Keratinocyte (primary cell): Measurements from ENCODE around the gene LOXHD1. TPM values are rescaled to one million over a fixed set of nuclear protein-coding genes. Genes with fewer than 3 reads are reported as not detected.

Experiments used
- DNase-seq: peaks from one replicate; pipeline ENCODE4 v3.0.0-alpha.2; 2011; ENCODE audit warnings: low read depth, missing footprints, low spot score
- FAIRE-seq: peaks from 2 replicates; lab custom pipeline; 2011; peaks lifted over from hg19 to GRCh38; lab: Jason Lieb, UNC
- H2AFZ ChIP-seq: 2 replicates; pipeline ENCODE4 v1.6.0; 2012; ENCODE audit warnings: low read length, control low read depth, inconsistent platforms; ENCODE audit not compliant: control insufficient read depth
- H3K27ac ChIP-seq: 2 replicates; pipeline ENCODE4 v1.5.1; 2011; ENCODE audit warnings: low read length; ENCODE audit not compliant: control insufficient read depth, insufficient read depth
- H3K27me3 ChIP-seq: 3 replicates; pipeline ENCODE4 v1.6.0; 2011; ENCODE audit warnings: low read length; ENCODE audit not compliant: control insufficient read depth, insufficient read depth; ENCODE audit errors: extremely low read depth
- H3K36me3 ChIP-seq, 2 experiments: 2 replicates in 1 of 2; 3 replicates in 1 of 2; pipeline ENCODE4 v1.5.1; 2011; ENCODE audit warnings: low read length in 2 of 2, mild to moderate bottlenecking in 1 of 2; ENCODE audit not compliant: control insufficient read depth in 2 of 2, insufficient read depth in 2 of 2; ENCODE audit errors: extremely low read depth in 1 of 2
- H3K4me1 ChIP-seq: 3 replicates; pipeline ENCODE4 v1.5.1; 2011; ENCODE audit warnings: low read length; ENCODE audit not compliant: control insufficient read depth, insufficient read depth; ENCODE audit errors: extremely low read depth
- H3K4me2 ChIP-seq: 3 replicates; pipeline ENCODE4 v1.6.0; 2011; ENCODE audit warnings: low read depth, low read length; ENCODE audit not compliant: control insufficient read depth, insufficient read depth; ENCODE audit errors: extremely low read depth
- H3K4me3 ChIP-seq, 3 experiments: fragments of 200-600 bp in 1 of 3; sonication (generic) in 1 of 3; 2 replicates in 2 of 3; 3 replicates in 1 of 3; pipeline ENCODE4 v1.5.1; 2011 to 2016; ENCODE audit warnings: low read length in 3 of 3, mild to moderate bottlenecking in 3 of 3, control low read depth in 2 of 3, inconsistent platforms in 1 of 3, low read depth in 1 of 3, mixed read lengths in 1 of 3, mixed run types in 1 of 3, moderate library complexity in 1 of 3; ENCODE audit not compliant: control insufficient read depth in 2 of 3, insufficient read depth in 2 of 3; ENCODE audit errors: extremely low read depth in 1 of 3
- H3K79me2 ChIP-seq: 2 replicates; pipeline ENCODE4 v1.6.0; 2012; ENCODE audit warnings: low read length; ENCODE audit not compliant: control insufficient read depth, insufficient read depth
- H3K9ac ChIP-seq: 3 replicates; pipeline ENCODE4 v1.6.0; 2011; ENCODE audit warnings: low read length; ENCODE audit not compliant: control insufficient read depth, insufficient read depth; ENCODE audit errors: extremely low read depth
- H3K9me1 ChIP-seq: 3 replicates; pipeline ENCODE4 v1.6.0; 2011; ENCODE audit warnings: low read length; ENCODE audit not compliant: control insufficient read depth, insufficient read depth; ENCODE audit errors: extremely low read depth
- H3K9me3 ChIP-seq: 2 replicates; pipeline ENCODE4 v1.5.1; 2012; ENCODE audit warnings: low read depth, low read length; ENCODE audit not compliant: control insufficient read depth
- H4K20me1 ChIP-seq: 3 replicates; pipeline ENCODE4 v1.6.0; 2011; ENCODE audit warnings: low read length; ENCODE audit not compliant: control insufficient read depth, insufficient read depth; ENCODE audit errors: extremely low read depth
- EZH2 ChIP-seq: IDR thresholded peaks from one replicate; pipeline ENCODE4 v1.6.1; 2012; ENCODE audit warnings: inconsistent platforms, mild to moderate bottlenecking, low read length, moderate library complexity
- dilution Hi-C: fragments of 300-500 bp; cut with MboI; formaldehyde crosslinking; loops from one replicate; pipeline ENCODE4 v1.7.0; 2020; ENCODE audit warnings: low sequenced_read_pairs; ENCODE audit not compliant: extremely low pct_ligation_motif_present
- polyA plus RNA-seq, 5 experiments: library from polyadenylated mRNA; depleted of rRNA in 3 of 5; stranded (reverse) in 3 of 5; stranded (forward) in 1 of 5; unstranded in 1 of 5; fragments of >200 nt; gene quantifications; 1 replicate in 1 of 5; 2 replicates in 3 of 5; 3 replicates in 1 of 5; pipeline versions ENCODE4 v1.2.1 to v1.2.3, GENCODE V29; 2011 to 2012; ENCODE audit warnings: missing spikeins in 2 of 5, low read depth in 1 of 5, low replicate concordance in 1 of 5
- TF ChIP-seq, protein P1 (sequence below), 3 experiments: IDR thresholded peaks in 1 of 3; conservative IDR thresholded peaks in 1 of 3; optimal IDR thresholded peaks in 1 of 3; 2 replicates in 2 of 3; 3 replicates in 1 of 3; pipeline versions ENCODE3 to v1.5.1; 2011; ENCODE audit warnings: low read length in 3 of 3, mild to moderate bottlenecking in 3 of 3, moderate library complexity in 2 of 3, control low read depth in 1 of 3, inconsistent platforms in 1 of 3; ENCODE audit not compliant: insufficient read depth in 2 of 3; ENCODE audit errors: extremely low read depth in 1 of 3

Gene LOXHD1
- polyA plus RNA-seq, 1 donor (not counting 4 experiments of a cell fraction or from before 2014, with no cell fraction given): not detected

DNA sequence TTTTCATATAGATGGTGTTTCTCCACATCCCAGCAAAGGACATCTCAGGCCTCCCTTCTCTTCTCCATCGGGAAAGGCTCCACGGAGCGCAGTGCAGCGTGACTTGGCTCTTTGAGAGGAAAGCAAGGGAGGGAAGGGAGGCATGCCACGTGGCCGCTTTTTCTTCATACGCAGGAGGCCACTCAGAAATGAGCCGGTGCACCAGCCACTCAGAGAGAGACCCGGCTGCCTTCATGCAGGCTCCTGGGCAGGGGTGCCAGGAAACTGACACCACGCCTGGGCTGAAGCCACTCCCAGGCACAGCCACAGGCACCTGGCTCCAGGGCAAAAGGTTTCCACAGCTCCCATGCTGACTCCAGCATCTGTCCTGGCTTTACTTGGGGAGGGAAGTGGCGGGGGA is 11.1 kb upstream of the LOXHD1 start:
- FAIRE-seq (no peak), DNase-seq (no peak)
- Histone ChIP-seq H3K27ac (no peak overlapping the region), H3K36me3 (no peaks in the 10 kb centered on the region), H2AFZ (no peak overlapping the region), H3K4me3 (no peak overlapping the region), H4K20me1 (no peaks in the 10 kb centered on the region), H3K79me2 (no peaks in the 10 kb centered on the region), H3K27me3 (peaks cover 8% of the 10 kb centered on the region), H3K9me1 (no peaks in the 10 kb centered on the region), H3K9ac (no peak overlapping the region), H3K9me3 (no peaks in the 10 kb centered on the region), H3K4me1 (peaks cover 5% of the 10 kb centered on the region), H3K4me2 (no peak overlapping the region)
- TF ChIP-seq, protein P1, sequence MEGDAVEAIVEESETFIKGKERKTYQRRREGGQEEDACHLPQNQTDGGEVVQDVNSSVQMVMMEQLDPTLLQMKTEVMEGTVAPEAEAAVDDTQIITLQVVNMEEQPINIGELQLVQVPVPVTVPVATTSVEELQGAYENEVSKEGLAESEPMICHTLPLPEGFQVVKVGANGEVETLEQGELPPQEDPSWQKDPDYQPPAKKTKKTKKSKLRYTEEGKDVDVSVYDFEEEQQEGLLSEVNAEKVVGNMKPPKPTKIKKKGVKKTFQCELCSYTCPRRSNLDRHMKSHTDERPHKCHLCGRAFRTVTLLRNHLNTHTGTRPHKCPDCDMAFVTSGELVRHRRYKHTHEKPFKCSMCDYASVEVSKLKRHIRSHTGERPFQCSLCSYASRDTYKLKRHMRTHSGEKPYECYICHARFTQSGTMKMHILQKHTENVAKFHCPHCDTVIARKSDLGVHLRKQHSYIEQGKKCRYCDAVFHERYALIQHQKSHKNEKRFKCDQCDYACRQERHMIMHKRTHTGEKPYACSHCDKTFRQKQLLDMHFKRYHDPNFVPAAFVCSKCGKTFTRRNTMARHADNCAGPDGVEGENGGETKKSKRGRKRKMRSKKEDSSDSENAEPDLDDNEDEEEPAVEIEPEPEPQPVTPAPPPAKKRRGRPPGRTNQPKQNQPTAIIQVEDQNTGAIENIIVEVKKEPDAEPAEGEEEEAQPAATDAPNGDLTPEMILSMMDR (optimal IDR thresholded peaks at IDR 0.05 in 1 of 3, IDR thresholded peaks at IDR 0.05 in 1 of 3, conservative IDR thresholded peaks at IDR 0.05 in 1 of 3; ENCODE audit: extremely low read depth in 1 of 3, insufficient read depth in 2 of 3, low read length in 3 of 3): no peak
- TF ChIP-seq EZH2: no peak
- dilution Hi-C loops: no loop called here

DNA sequence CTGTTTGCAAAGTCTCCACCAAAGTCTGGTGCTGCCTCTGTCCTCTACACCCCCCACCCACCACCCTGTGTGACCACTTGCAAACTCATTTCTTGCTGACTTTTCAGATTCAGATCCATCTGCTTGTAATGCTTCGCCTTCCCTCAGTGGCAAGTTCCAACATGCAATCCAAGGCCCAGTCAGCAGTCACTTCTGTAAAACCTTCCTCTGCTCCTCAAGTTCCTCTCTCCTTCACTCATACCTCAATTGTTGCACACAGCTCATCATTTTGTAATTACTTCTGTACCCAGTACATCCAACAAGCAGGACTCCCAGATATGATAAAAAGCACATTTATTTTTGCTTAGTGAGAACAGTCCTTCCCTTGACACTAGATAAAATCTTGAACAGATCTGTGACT is 6.5 kb upstream of the LOXHD1 start:
- no peaks in the 10 kb centered on the region for H3K79me2 ChIP-seq
- DNase-seq (no peak), FAIRE-seq (no peak)
- dilution Hi-C loops: no loop called here
- H3K4me1 ChIP-seq: peaks cover 5% of the 10 kb centered on the region
- no peak overlapping the region for H3K4me2 ChIP-seq
- H3K36me3 ChIP-seq: no peaks in the 10 kb centered on the region
- H3K27ac ChIP-seq: no peak overlapping the region
- H3K9me3 ChIP-seq: no peaks in the 10 kb centered on the region
- H3K27me3 ChIP-seq: no peaks in the 10 kb centered on the region
- H3K9ac ChIP-seq: no peak overlapping the region
- TF ChIP-seq, protein P1 (optimal IDR thresholded peaks at IDR 0.05 in 1 of 3, IDR thresholded peaks at IDR 0.05 in 1 of 3, conservative IDR thresholded peaks at IDR 0.05 in 1 of 3; ENCODE audit: extremely low read depth in 1 of 3, insufficient read depth in 2 of 3, low read length in 3 of 3): no peak
- TF ChIP-seq EZH2: no peak
- H3K9me1 ChIP-seq: no peaks in the 10 kb centered on the region
- no peak overlapping the region for H3K4me3 ChIP-seq
- no peaks in the 10 kb centered on the region for H4K20me1 ChIP-seq
- no peak overlapping the region for H2AFZ ChIP-seq
